Parathyroid adenoma (tissue), 2 donors: ENCODE results near the gene OVOL3.
A peak's percentile ranks its signal among the peaks of the same experiment; 100 is the strongest.

Experiments
- H2AFZ ChIP-seq: fragments of 300-600 bp; sonication (generic); one replicate; pipeline ENCODE4 v1.7.0; 2017; ENCODE audit warnings: antibody characterized with exemption, mild to moderate bottlenecking
- H3K27ac ChIP-seq: fragments of 300-600 bp; sonication (generic); one replicate; pipeline ENCODE4 v1.7.0; 2017
- H3K27me3 ChIP-seq: fragments of 300-600 bp; sonication (generic); one replicate; pipeline ENCODE4 v1.7.0; 2017; ENCODE audit warnings: low read length; ENCODE audit not compliant: control insufficient read depth, insufficient read depth
- H3K36me3 ChIP-seq: fragments of 300-600 bp; sonication (generic); one replicate; pipeline ENCODE4 v1.7.0; 2017; ENCODE audit warnings: low read length; ENCODE audit not compliant: control insufficient read depth, insufficient read depth
- H3K4me1 ChIP-seq: fragments of 300-600 bp; sonication (generic); one replicate; pipeline ENCODE4 v1.7.0; 2017; ENCODE audit warnings: control low read depth
- H3K4me2 ChIP-seq: fragments of 300-600 bp; sonication (generic); one replicate; pipeline ENCODE4 v1.7.0; 2017; ENCODE audit warnings: low read length
- H3K4me3 ChIP-seq: fragments of 300-600 bp; sonication (generic); one replicate; pipeline ENCODE4 v1.7.0; 2017; ENCODE audit warnings: low read depth, low read length
- H3K79me2 ChIP-seq: fragments of 300-600 bp; sonication (generic); one replicate; pipeline ENCODE4 v1.7.0; 2017; ENCODE audit warnings: control low read depth
- H3K9ac ChIP-seq: fragments of 300-600 bp; sonication (generic); one replicate; pipeline ENCODE4 v1.7.0; 2017; ENCODE audit warnings: mild to moderate bottlenecking
- H3K9me3 ChIP-seq: fragments of 300-600 bp; sonication (generic); one replicate; pipeline ENCODE4 v1.7.0; 2017; ENCODE audit warnings: low read length; ENCODE audit not compliant: control insufficient read depth
- TF ChIP-seq, protein P1 (sequence below): fragments of 300-600 bp; sonication (generic); IDR thresholded peaks from one replicate; pipeline ENCODE4 v1.7.0; 2017; ENCODE audit warnings: antibody characterized with exemption, mild to moderate bottlenecking
- donor health status: primary hyperparathyroidism.

Gene OVOL3

DNA sequence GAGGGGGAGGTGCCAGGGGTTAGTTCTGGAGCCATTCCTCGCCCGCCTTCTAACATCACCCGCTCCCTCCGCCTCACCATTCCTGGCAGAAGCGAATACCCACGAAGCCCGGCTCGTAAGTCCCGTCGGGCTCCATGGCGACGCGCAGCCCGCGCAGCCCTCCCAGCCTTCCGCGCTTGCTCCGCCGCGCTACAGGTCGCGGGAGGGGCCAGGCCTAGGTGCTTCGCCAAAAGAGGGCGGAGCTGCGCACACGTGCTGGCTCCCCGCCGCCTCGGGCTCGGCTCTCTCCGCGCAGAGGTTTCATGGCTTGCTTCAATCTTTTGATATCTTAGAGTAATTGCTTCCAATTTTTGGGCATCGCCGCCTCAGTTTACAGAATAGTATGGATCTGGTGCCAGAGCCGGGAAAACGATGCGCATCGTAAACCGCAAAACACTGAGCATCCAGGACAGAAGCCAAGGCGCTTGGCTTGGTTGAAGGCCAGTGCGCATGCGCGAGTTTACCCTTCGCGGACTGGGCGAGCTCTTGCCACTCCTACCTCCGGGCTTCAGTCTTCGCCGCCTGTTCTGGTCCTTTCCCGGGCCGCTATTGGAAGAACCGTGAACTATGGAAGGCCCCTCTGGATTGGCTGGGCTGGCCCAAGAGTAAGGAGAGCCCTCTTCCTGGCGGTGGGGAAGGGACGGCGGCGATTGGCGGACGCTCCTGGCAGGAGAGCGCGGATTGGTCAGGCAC, 3.9 kb downstream of the OVOL3 start, which contains the start of gene POLR2I:
Gene POLR2I (minus strand): TSS at position 155 of the 732 bp plus-strand sequence. CDS start 19 bp downstream, at position 136.
- Histone ChIP-seq H3K4me2 (peak within 1 kb of the TSS; percentile 83), H3K27me3 (no peaks in the 10 kb centered on the region), H3K9me3 (no peaks in the 10 kb centered on the region), H3K79me2 (peaks cover 4% of the 10 kb centered on the region), H3K36me3 (no peaks in the 10 kb centered on the region), H3K9ac (peak within 1 kb of the TSS; percentile 38), H2AFZ (peak within 1 kb of the TSS; percentile 83), H3K4me3 (peak within 1 kb of the TSS; percentile 68), H3K4me1 (peaks cover 5% of the 10 kb centered on the region), H3K27ac (peak within 1 kb of the TSS; percentile 91)
- TF ChIP-seq, protein P1, sequence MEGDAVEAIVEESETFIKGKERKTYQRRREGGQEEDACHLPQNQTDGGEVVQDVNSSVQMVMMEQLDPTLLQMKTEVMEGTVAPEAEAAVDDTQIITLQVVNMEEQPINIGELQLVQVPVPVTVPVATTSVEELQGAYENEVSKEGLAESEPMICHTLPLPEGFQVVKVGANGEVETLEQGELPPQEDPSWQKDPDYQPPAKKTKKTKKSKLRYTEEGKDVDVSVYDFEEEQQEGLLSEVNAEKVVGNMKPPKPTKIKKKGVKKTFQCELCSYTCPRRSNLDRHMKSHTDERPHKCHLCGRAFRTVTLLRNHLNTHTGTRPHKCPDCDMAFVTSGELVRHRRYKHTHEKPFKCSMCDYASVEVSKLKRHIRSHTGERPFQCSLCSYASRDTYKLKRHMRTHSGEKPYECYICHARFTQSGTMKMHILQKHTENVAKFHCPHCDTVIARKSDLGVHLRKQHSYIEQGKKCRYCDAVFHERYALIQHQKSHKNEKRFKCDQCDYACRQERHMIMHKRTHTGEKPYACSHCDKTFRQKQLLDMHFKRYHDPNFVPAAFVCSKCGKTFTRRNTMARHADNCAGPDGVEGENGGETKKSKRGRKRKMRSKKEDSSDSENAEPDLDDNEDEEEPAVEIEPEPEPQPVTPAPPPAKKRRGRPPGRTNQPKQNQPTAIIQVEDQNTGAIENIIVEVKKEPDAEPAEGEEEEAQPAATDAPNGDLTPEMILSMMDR = no peak

DNA sequence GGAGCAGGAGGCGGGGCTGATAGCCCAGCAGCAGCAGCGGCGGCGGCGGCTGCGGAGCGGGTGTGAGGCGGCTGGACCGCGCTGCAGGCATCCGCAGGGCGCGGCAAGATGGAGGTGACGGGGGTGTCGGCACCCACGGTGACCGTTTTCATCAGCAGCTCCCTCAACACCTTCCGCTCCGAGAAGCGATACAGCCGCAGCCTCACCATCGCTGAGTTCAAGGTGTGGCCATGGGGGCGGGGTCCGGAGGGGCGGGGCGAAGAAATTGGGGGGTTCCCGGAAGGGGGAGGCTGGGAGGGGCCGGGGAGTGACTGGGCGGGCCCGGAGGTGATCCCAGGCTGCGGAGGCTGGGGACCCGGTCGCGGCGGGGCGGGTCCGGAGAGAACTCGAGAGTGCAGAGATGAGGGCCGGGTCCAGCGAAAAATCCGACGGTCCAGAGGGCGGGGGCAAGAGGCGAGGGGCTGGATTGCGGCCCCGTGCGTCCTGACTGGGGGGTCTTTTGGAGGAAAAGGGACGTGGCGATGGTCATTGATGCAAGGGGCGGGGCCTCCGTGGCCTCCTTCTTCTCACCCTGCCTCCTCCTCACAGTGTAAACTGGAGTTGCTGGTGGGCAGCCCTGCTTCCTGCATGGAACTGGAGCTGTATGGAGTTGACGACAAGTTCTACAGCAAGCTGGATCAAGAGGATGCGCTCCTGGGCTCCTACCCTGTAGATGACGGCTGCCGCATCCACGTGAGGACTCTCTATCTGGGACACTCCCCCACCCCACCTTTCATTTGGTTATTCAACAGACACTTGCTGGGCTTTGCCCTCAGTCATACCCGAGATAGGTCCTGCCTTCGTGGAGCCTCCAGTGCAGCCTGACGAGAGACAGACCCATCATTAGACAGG, 4.8 kb downstream of the OVOL3 start, which contains the start of gene TBCB:
Gene TBCB (plus strand): TSS at position 16 of the 891 bp plus-strand sequence. CDS start 93 bp downstream, at position 109.
- Histone ChIP-seq H3K27me3 (no peaks in the 10 kb centered on the region), H3K4me3 (peak within 1 kb of the TSS; percentile 68), H3K4me1 (peaks cover 5% of the 10 kb centered on the region), H2AFZ (peak within 1 kb of the TSS; percentile 83), H3K27ac (peak within 1 kb of the TSS; percentile 91), H3K9me3 (no peaks in the 10 kb centered on the region), H3K4me2 (peak within 1 kb of the TSS; percentile 83), H3K9ac (peak within 1 kb of the TSS; percentile 38), H3K36me3 (no peaks in the 10 kb centered on the region), H3K79me2 (peaks cover 4% of the 10 kb centered on the region)
- TF ChIP-seq, protein P1 = no peak

DNA sequence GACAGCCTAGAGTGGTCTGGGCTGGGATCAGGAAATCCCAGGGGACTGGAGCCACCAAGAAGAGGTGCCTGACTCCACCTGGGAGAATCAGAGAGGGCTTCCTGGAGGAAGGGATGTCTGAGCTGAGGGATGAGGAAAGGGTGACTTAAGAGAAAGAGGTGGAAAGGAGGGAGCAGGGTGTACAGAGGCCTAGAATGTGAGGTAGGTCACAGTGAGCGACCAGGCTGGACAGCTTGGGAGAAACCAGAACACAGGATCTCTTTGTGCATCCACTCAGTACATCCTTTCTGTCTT, 5.3 kb downstream of the OVOL3 start:
- peak overlapping the region; percentile 91 for H3K27ac ChIP-seq
- peaks cover 4% of the 10 kb centered on the region for H3K79me2 ChIP-seq
- peak overlapping the region; percentile 83 for H3K4me2 ChIP-seq
- H3K9ac ChIP-seq = no peak overlapping the region
- H3K9me3 ChIP-seq = no peaks in the 10 kb centered on the region
- no peak overlapping the region for H2AFZ ChIP-seq
- peaks cover 5% of the 10 kb centered on the region for H3K4me1 ChIP-seq
- TF ChIP-seq, protein P1 = no peak
- H3K4me3 ChIP-seq = no peak overlapping the region
- no peaks in the 10 kb centered on the region for H3K27me3 ChIP-seq
- no peaks in the 10 kb centered on the region for H3K36me3 ChIP-seq

DNA sequence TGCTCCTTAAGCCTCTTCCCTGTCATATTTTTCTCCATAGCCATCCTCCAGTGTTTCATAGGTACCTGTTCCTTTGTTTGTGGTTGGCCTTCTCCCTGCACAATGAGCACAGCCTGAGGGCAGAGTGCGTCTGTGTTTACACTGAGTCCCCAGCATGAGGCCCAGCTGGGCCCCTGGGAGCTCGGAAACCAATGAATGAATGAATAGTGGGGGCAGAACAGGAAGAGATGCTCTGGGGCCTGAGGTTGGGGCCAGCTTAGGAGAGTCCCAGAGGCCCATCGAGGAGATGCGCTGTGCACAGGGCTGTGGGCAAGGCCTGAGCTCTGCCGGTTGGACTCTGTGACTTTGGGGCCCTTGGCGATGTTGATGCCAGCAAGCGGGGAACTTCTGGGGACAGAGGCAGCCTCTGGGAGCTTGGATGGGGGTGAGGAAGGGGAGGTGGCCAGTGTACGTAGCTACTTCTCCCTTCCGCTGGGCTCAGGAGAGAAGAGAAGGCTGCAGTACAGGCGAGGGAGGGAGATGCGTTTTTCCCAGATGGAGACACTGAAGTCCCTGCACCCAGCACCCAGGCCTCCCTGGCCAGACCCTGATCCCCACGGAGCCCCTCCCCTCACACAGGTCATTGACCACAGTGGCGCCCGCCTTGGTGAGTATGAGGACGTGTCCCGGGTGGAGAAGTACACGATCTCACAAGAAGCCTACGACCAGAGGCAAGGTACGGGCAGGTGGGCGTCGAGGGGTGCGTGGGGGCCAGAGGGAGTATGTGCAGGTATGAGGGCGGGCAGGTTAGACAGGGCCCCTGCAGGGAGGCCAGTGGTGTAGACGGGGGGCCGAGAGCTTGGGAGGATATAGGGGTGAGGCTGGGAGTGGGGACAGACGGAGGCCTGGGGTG, 9.4 kb downstream of the OVOL3 start:
- H3K79me2 ChIP-seq = peaks cover 4% of the 10 kb centered on the region
- H2AFZ ChIP-seq = no peak overlapping the region
- H3K27ac ChIP-seq = no peak overlapping the region
- no peak overlapping the region for H3K4me3 ChIP-seq
- no peaks in the 10 kb centered on the region for H3K9me3 ChIP-seq
- H3K36me3 ChIP-seq = no peaks in the 10 kb centered on the region
- H3K4me2 ChIP-seq = no peak overlapping the region
- peaks cover 3% of the 10 kb centered on the region for H3K4me1 ChIP-seq
- TF ChIP-seq, protein P1 = no peak
- no peaks in the 10 kb centered on the region for H3K27me3 ChIP-seq
- H3K9ac ChIP-seq = no peak overlapping the region
